LHCN-M2 (cell line): ENCODE data around the gene DGKB. TPM values are rescaled to one million over a fixed set of nuclear protein-coding genes. Genes with fewer than 3 reads are reported as not detected.

Experiments
- DNase-seq: peaks from one replicate; pipeline ENCODE4 v3.0.0-alpha.2; 2012; ENCODE audit warnings: low read depth
- total RNA-seq: library from RNA; depleted of rRNA; stranded (reverse); fragments of >200 nt; gene quantifications from 2 replicates; pipeline ENCODE4 v1.2.3, GENCODE V29; 2014

Gene DGKB
- total RNA-seq, 1 experiment from 2014 or later = 0.06 TPM

- DNase-seq = peak; percentile 88
Observed at GRCh38 chr7:14761510-14762296, 140.8 kb downstream of the DGKB start.

GRCh38 chr7:14760730-14761478 lies 141.6 kb downstream of the DGKB start:
- no peak for DNase-seq

- peak; percentile 29 for DNase-seq
Observed at GRCh38 chr7:14759785-14760184, 142.8 kb downstream of the DGKB start.

- peak; percentile 48 for DNase-seq
Observed at GRCh38 chr7:14754631-14755030, 147.9 kb downstream of the DGKB start.

GRCh38 chr7:14752301-14752700 lies 150.2 kb downstream of the DGKB start:
- no peak for DNase-seq

GRCh38 chr7:14751461-14751860 lies 151.1 kb downstream of the DGKB start:
- DNase-seq = no peak

- peak; percentile 76 for DNase-seq
Observed at GRCh38 chr7:14748461-14748860, 154.1 kb downstream of the DGKB start.

- no peak for DNase-seq
Observed at GRCh38 chr7:14747701-14748100, 154.8 kb downstream of the DGKB start.

- no peak for DNase-seq
Observed at GRCh38 chr7:14745076-14745475, 157.5 kb downstream of the DGKB start.

GRCh38 chr7:14740606-14741005 lies 161.9 kb downstream of the DGKB start:
- no peak for DNase-seq

- no peak for DNase-seq
Observed at GRCh38 chr7:14739841-14740185, 162.7 kb downstream of the DGKB start.

- peak; percentile 37 for DNase-seq
Observed at GRCh38 chr7:14739168-14739840, 163.2 kb downstream of the DGKB start.

GRCh38 chr7:14738086-14738485 lies 164.5 kb downstream of the DGKB start:
- no peak for DNase-seq

- peak; percentile 11 for DNase-seq
Observed at GRCh38 chr7:14734839-14735321, 167.7 kb downstream of the DGKB start.

GRCh38 chr7:14720785-14721184 lies 181.8 kb downstream of the DGKB start:
- no peak for DNase-seq

GRCh38 chr7:14717816-14718215 lies 184.7 kb downstream of the DGKB start:
- peak; percentile 20 for DNase-seq

GRCh38 chr7:14717169-14717568 lies 185.4 kb downstream of the DGKB start:
- DNase-seq = no peak

GRCh38 chr7:14714161-14714728 lies 188.3 kb downstream of the DGKB start:
- no peak for DNase-seq

GRCh38 chr7:14698239-14698638 lies 204.3 kb downstream of the DGKB start:
- no peak for DNase-seq

GRCh38 chr7:14697684-14698083 lies 204.9 kb downstream of the DGKB start:
- no peak for DNase-seq

- DNase-seq = peak; percentile 36
Observed at GRCh38 chr7:14691597-14692203, 210.9 kb downstream of the DGKB start.

GRCh38 chr7:14691034-14691433 lies 211.5 kb downstream of the DGKB start:
- DNase-seq = no peak
